DMS79 (cell line): ENCODE measurements around the gene PGM3.
"Not testable (repeated sequence)": the region's sequence is repeated elsewhere in the genome, so short reads cannot be mapped to it uniquely, and the experiment has no call there.

Experiments used
- DNase-seq: peaks from one replicate; lab custom pipeline; 2025; lab: John Stamatoyannopoulos, UW

Gene PGM3, protein sequence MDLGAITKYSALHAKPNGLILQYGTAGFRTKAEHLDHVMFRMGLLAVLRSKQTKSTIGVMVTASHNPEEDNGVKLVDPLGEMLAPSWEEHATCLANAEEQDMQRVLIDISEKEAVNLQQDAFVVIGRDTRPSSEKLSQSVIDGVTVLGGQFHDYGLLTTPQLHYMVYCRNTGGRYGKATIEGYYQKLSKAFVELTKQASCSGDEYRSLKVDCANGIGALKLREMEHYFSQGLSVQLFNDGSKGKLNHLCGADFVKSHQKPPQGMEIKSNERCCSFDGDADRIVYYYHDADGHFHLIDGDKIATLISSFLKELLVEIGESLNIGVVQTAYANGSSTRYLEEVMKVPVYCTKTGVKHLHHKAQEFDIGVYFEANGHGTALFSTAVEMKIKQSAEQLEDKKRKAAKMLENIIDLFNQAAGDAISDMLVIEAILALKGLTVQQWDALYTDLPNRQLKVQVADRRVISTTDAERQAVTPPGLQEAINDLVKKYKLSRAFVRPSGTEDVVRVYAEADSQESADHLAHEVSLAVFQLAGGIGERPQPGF

GRCh38 chr6:83192871-83193746 lies at the start of gene PGM3, which contains the start of gene RWDD2A:
Gene PGM3 (minus strand): TSS chr6:83193265. CDS start chr6:83191012, 2,253 bp downstream.
Gene RWDD2A (plus strand): TSS chr6:83193357. CDS start chr6:83194452, 1,095 bp downstream.
- DNase-seq: peak; percentile 62

- DNase-seq: no peak
These were observed 38.1 kb upstream of the PGM3 start for GRCh38 chr6:83231146-83231545.

DNA sequence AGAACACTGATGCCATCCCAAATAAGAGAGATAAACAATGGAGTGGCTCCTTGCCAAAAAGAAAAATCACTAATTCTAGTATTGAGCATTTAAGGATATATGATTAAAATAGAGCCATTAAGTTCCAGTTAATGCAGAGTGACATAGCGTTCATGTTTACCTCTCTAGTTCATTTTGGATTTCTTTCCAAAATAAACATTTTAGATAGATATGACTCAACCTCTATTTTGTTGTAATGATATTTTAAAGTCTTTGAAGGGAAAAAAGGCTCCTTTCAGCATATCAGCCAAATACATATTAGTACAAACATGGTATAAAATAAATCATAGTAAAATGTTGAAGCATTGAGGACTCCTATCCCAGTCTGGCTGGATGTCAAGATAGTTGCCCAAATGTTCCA lies 33.5 kb upstream of the PGM3 start:
- DNase-seq: no peak

DNA sequence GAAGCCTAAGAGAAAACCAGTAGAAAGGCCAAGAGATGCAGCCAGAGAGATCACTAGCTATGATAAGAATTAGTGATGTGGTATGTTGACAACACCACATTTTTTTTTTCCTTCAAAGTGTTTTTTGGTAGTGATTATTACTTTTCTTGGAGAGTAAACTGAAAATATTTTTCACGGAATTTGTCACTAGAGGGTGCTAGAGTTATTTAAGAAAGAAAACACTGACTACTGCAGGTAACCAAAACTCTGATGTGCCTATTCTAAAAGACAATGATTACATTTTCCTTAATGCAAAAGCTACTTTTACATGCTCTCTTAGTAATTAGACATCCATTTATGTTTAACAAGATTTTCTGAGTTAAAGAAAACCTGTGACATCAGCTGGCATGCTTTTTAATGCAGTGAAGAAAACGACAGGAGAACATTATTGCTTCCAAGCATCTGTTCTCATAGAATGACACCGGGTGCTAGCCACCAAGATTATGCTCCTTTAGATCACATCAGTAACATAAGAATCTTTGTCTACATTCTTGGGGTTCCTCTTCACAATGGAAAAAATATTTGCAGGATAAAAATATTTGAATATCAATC lies 28.9 kb upstream of the PGM3 start:
- no peak for DNase-seq

DNA sequence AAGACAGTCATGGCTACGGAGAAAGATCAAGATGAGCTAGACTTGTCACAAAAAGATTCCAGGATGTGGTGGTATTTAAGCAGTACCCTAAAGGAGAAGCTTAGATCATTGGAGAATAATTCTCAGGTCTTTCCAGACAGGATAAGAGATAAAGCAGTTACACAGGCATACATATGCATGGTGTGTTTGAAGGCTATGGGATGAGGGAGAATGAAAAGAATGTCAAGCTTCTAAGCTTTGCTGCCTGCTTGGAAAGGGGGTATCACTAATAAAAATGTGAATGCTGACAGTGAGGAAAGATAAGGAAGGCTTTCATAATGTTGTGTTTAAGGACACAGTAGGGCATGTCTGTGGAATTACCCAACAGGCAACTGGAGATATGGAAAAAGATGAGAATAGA lies 28.2 kb upstream of the PGM3 start:
- DNase-seq: no peak

GRCh38 chr6:83220121-83220520 lies 27.1 kb upstream of the PGM3 start:
- DNase-seq: no peak

DNA sequence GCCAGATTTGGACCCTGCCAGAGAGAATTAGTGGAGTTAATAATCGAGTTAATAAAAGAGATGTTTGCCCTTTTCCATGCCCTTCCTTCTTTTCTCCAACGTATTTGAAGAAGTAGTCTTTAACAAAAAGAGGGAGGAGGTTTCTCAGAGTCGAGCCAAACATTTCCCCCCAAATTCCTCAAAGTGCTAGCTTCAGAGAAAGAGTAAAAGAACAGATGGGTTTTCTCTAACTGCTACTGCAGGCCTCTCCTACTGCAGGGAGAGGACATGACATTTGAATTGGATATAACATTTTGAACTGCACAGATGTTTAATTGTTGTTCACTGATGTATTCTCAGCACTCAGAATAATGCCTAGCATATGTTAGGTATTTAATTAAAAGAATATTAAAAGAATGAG lies 25.6 kb upstream of the PGM3 start:
- DNase-seq: no peak

DNA sequence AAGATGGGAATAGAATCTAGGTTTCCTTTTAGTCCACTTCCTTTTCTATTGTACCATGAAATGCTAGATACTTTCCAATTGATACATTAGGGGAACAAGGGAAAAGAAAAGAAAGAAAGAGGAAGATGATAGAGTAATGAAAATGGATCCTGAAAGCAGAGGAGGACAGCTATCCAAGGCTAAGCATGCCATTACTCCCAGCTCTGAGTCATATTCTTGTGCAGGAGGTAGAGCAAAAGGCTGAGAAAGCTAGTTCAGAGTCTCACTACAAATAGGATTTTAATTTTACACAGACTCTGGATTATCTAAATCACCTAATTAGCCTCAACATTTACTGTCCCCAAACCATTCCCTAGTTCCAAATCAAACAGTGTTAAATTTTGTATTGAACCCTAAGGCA lies 23.7 kb upstream of the PGM3 start:
- DNase-seq: no peak

- DNase-seq: peak; percentile 23
These were observed 22.3 kb upstream of the PGM3 start for GRCh38 chr6:83215131-83216047.

DNA sequence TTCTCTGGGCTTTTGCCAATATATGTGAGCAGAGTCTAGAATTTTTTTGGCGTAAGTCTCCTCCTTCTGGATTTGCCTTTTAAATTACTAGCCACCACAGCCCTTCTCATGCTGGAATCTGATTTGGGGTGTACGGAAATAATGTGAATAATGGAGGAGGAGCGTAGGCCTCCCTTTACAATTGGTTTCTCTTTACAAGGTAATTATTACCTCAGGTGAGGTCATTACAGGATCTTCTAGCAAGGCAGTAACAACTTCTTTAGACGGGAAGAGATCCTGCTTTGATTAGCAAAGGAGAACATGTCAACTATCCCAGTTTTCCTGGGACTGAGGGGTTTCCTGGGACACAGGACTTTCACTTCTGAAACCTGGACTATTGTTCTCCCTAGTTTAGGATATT lies 9.0 kb upstream of the PGM3 start:
- no peak for DNase-seq

GRCh38 chr6:83199863-83200225 lies 6.8 kb upstream of the PGM3 start:
- no peak for DNase-seq

DNA sequence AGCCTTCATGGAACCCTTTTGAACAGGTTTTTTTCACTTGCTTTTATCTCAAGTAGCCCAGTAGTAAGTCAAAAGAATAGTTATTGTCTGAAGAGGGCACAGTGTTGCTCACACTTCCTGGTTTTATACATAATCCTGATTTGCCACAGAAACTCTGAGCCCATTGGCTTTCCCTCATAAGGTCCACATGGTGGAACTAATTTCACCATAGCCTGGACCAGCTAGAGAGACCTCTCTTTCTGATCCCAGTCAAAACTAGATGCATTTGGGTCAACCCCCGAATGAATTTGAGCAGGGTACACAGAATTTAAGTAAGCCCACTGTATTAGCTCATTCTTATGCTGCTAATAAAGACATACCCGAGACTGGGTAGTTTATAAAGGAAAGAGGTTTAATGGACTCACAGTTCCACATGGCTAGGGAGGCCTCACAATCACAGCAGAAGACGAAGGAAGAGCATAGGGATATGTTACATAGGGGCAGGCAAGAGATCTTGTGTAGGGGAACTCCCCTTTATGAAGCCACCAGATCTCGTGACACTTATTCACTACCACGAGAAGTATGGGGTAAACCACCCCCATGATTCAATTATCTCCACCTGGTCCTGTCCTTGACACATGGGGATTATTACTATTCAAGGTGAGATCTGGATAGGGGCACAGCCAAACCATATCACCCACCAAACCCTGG lies 6.3 kb upstream of the PGM3 start:
- DNase-seq: no peak

GRCh38 chr6:83198486-83199172 lies 5.6 kb upstream of the PGM3 start:
- no peak for DNase-seq

DNA sequence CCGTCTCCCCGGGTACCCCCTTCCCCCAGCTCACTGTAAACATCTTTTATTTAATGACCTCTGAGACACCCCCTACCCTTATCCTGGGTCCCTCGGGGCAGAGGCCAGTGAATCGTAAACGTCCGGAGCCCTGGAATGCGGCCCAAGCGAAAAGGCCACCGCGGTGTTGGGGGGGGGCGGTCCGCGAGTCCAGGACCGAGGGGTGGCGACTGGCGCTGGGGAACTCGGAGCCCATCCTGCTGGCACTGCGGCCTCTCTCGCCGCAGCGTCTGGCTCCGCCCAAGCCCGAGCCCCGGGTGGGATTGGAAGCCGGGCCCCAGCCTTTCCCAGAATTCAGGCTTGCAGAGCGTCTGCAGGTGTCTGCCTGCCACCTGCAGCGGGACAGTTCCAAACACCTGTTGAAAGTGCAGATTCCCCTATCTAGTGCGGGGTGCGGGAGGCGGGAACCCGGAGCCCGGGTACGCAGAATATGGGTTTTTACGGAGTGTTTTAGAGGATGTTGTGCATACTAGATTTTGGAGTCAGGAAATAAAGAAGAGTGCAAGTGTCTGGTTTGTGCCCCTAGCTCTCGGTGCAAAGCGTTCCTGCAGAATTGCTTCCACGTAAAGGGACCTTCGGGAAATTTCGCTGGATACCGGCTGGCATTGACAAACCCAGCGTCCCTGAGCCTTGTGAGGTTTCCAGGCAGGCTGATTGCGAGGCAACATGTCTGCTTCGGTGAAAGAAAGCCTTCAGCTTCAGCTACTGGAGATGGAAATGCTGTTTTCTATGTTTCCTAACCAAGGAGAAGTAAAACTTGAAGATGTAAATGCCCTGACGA lies 892 bp upstream of the PGM3 start:
- peak; percentile 1 for DNase-seq

- DNase-seq: no peak
These were observed 609 bp downstream of the PGM3 start for GRCh38 chr6:83192456-83192855.

DNA sequence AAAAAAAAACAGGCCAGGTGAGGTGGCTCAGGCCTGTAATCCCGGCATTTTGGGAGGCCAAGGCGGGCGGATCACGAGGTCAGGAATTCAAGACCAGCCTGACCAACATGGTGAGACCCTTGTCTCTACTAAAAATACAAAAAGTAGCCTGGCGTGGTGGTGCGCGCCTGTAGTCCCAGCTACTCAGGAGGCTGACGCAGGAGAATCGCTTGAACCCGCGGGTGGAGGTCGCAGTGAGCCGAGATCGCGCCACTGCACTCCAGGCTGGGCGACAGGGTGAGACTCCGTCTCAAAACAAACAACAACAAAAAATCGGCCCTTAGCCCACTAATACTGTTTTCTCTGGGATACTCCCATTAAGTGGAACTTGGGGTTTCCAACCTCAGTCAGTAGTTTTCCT lies 1.1 kb downstream of the PGM3 start:
- not testable (repeated sequence) for DNase-seq

DNA sequence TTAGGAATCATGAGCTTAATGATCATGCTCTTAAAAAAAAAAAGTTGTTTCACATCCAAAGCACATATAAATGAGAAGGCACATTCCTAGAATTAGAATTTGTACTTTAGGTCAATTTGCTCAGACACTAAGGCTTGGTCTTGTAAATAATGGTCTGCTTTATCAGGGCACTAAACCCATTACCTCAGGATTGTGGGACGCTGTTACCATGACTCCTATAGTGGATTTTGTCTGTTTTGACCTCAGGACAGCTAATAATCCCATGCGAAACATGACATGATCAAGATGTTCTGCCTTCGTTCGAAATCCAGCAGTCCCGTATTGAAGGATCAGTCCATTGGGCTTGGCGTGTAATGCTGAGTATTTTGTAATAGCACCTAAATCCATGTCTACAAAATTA lies 2.4 kb downstream of the PGM3 start:
- no peak for DNase-seq

- DNase-seq: no peak
These were observed 4.6 kb downstream of the PGM3 start for GRCh38 chr6:83188501-83188900.

DNA sequence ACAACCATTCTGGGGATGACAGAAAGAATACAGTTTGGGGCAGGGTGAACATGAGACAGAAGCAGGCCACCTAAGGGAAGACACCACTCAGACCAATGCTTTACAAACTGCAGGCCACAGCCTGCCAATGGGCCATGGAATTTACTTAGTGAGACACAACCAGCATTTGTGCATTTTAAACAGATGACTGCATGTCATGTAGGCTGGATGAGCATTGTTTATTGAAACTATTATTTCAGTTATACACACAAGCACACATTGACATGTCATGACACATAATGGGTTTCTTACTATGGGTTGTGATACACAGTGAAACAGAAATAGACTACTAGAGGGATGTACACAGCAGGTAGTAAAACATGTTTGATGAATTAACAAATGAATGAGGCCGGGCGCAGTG lies 8.0 kb downstream of the PGM3 start:
- no peak for DNase-seq
